Erythroblast (primary cell): ENCODE results near the gene HEXIM1.
A peak's percentile ranks its signal among the peaks of the same experiment; 100 is the strongest.

Experiments used
- GATA1 ChIP-seq: IDR thresholded peaks from 2 replicates; pipeline ENCODE4 v1.6.1; 2011; ENCODE audit warnings: low read depth, mild to moderate bottlenecking, control low read depth, low read length, moderate library complexity
- POLR2A ChIP-seq: IDR thresholded peaks from 2 replicates; pipeline ENCODE4 v1.6.1; 2011; ENCODE audit warnings: mild to moderate bottlenecking, low read length

DNA sequence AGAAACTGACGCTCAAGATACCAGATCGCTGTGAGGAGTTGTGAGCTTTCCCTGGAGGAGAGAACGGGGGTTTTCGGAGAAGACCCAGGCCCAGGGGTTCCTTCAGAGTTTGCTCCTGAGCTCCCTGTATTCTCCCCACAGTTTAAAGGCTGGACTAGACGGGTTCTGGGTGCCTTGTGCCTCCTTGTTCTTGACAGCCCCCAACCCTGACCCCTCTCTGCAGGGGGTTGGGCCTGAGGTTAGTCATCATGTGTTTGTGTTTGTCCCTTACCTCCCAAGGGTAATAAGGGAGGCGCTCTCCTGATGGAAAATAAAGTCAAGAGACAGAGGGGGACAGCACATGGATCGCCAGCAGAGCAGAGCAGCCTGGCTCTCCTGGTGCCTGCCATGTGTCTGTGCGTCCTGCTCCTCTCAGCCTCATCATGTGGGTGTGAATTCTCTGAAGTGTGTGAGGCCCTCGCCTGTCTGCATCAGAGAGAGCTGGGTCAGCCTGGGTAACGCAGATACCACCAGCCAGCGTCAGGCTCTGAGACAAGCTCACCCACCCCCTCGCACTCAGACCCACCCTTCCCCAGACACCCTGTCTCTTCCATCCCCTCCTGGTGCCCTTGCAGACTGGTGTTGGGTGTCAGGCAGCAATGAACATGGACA, 22.1 kb downstream of the HEXIM1 start:
- TF ChIP-seq POLR2A (peak; percentile 22), GATA1 (no peak)
